ENCODE results near the gene PLA2G4C.

PLA2G4C gene

DNA sequence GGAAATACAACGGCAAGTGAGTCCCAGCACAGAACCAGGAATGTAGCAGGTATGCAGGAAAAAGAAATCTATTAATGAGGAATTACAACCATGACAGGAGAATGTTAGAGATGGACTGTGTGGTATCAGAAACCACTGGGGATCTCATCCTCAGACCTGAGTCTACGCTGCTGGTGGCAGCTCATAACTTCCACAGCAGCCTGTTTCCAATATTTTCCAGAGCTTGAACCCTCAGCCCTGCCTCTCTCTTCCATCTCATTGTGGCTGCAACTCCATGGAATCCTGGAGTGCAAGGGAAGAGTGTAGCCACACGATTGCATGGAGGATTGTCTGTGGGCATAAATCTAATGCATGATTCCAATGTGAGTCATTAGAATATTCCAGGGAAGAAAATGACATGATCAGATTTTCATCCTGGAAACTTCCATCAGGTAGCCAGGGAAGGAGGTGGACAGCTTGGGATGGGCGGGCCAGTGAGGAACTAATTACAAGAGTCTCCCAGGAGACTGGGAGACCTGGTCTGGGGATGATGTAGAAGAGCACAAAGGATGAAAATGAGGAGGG, 14.9 kb downstream of the PLA2G4C start:
- TF ChIP-seq USF1 (IDR thresholded peaks at IDR 0.05) (no peak), NFIC (IDR thresholded peaks at IDR 0.05) (no peak), REST (IDR thresholded peaks at IDR 0.05; ENCODE audit: low read depth) (no peak), TCF12 (IDR thresholded peaks at IDR 0.05; ENCODE audit: low read depth) (no peak), CEBPB (IDR thresholded peaks at IDR 0.05) (no peak), EP300 (IDR thresholded peaks at IDR 0.05; ENCODE audit: borderline replicate concordance) (no peak), EGR1 (IDR thresholded peaks at IDR 0.05) (no peak), YY1 (IDR thresholded peaks at IDR 0.05; ENCODE audit: low read depth) (no peak), TAF1 (IDR thresholded peaks at IDR 0.05; ENCODE audit: low read depth) (no peak), MAX (IDR thresholded peaks at IDR 0.05) (no peak), FOXM1 (IDR thresholded peaks at IDR 0.05; ENCODE audit: borderline replicate concordance, low read depth) (no peak), RAD21 (IDR thresholded peaks at IDR 0.05; ENCODE audit: low read depth) (no peak), TEAD4 (IDR thresholded peaks at IDR 0.05) (no peak), CREB1 (IDR thresholded peaks at IDR 0.05; ENCODE audit: low read depth) (no peak), ZBTB7A (IDR thresholded peaks at IDR 0.05; ENCODE audit: low read depth) (no peak)

DNA sequence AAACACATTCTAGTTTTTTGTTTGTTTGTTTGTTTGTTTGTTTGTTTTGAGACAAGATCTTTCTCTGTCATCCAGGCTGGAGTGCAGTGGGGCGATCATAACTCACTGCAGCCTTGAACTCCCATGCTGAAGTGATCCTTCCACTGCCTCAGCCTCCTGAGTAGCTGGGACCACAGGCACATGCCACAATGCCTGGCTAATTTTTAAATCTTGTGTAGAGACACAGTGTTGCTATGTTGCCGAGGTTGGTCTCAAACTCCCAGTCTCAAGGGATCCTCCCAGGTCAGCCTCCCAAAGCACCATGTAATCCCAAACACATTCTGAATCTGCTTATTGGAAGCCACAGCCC, 15.8 kb downstream of the PLA2G4C start:
- TF ChIP-seq TAF1 (IDR thresholded peaks at IDR 0.05; ENCODE audit: low read depth) (no peak), CREB1 (IDR thresholded peaks at IDR 0.05; ENCODE audit: low read depth) (no peak), FOXM1 (IDR thresholded peaks at IDR 0.05; ENCODE audit: borderline replicate concordance, low read depth) (no peak), TCF12 (IDR thresholded peaks at IDR 0.05; ENCODE audit: low read depth) (no peak), REST (IDR thresholded peaks at IDR 0.05; ENCODE audit: low read depth) (no peak), EP300 (IDR thresholded peaks at IDR 0.05; ENCODE audit: borderline replicate concordance) (no peak), CEBPB (IDR thresholded peaks at IDR 0.05) (no peak)

GRCh38 chr19:48094129-48094854, 16.3 kb downstream of the PLA2G4C start:
- no peak for TF ChIP-seq FOXM1 (IDR thresholded peaks at IDR 0.05; ENCODE audit: borderline replicate concordance, low read depth)
- no peak for TF ChIP-seq MAX (IDR thresholded peaks at IDR 0.05)
- TF ChIP-seq TCF12 (IDR thresholded peaks at IDR 0.05; ENCODE audit: low read depth) = no peak
- no peak for TF ChIP-seq YY1 (IDR thresholded peaks at IDR 0.05; ENCODE audit: low read depth)
- no peak for TF ChIP-seq REST (IDR thresholded peaks at IDR 0.05; ENCODE audit: low read depth)
- TF ChIP-seq ZBTB7A (IDR thresholded peaks at IDR 0.05; ENCODE audit: low read depth) = no peak
- no peak for TF ChIP-seq USF1 (IDR thresholded peaks at IDR 0.05)
- TF ChIP-seq TEAD4 (IDR thresholded peaks at IDR 0.05) = no peak
- TF ChIP-seq NFIC (IDR thresholded peaks at IDR 0.05) = no peak
- TF ChIP-seq TAF1 (IDR thresholded peaks at IDR 0.05; ENCODE audit: low read depth) = no peak

DNA sequence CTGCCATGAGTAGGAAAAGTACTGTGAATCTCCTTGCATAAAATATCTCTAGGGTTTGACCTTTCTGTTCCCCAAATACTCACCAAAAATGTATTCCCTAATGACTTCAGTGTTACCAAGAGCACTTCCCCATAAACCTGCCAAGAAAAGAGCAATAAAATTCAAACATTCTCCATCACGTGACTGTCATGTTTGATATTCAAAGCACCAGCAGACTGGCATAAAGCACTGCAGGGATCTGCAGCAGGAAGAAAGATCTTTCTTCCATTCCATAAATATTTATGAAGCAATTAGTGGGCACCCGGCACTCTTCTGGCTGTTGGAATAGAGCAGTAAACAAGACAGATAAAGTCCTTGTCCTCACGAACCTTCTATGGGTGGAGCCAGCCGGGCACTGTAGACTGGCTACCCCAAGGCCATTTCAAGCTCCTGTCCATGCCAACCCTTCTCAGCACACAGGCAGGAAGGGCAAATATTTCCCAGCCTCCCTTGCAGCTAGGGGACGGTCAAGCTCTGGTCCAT, 20.3 kb downstream of the PLA2G4C start:
- no peak for TF ChIP-seq RAD21 (IDR thresholded peaks at IDR 0.05; ENCODE audit: low read depth)
- peak; percentile 62; the same call in 1 of the 2 replicates for TF ChIP-seq USF1 (IDR thresholded peaks at IDR 0.05)
- no peak for TF ChIP-seq CREB1 (IDR thresholded peaks at IDR 0.05; ENCODE audit: low read depth)
